ENCODE data around the gene MRNIP.

MRNIP gene

GRCh38 chr5:179802950-179803562, 55.6 kb downstream of the MRNIP start:
- no peak overlapping the region for H3K4me3 ChIP-seq (ENCODE audit: low read length)
- TF ChIP-seq EZH2phosphoT487 (IDR thresholded peaks at IDR 0.05; ENCODE audit: borderline replicate concordance, low read length) (no peak), CTCF (IDR thresholded peaks at IDR 0.05; ENCODE audit: low read depth, low read length, poor library complexity, severe bottlenecking) (no peak)
- H3K27ac ChIP-seq (ENCODE audit: low read depth, low read length) = no peak overlapping the region
- peaks cover 35% of the 10 kb centered on the region for H3K79me2 ChIP-seq (ENCODE audit: control insufficient read depth, low read length)
- no peaks in the 10 kb centered on the region for H4K20me1 ChIP-seq (ENCODE audit: control insufficient read depth, insufficient read depth, low read depth, low read length)
- H3K9me2 ChIP-seq (replicated peaks; ENCODE audit: control insufficient read depth, low read length) = no peaks in the 10 kb centered on the region
- H3K36me3 ChIP-seq (ENCODE audit: control insufficient read depth, low read length) = peaks cover 27% of the 10 kb centered on the region; the same call in 1 of the 2 replicates
- H3K4me1 ChIP-seq (ENCODE audit: control insufficient read depth, low read length) = peaks cover 25% of the 10 kb centered on the region
- H3F3A ChIP-seq (ENCODE audit: control insufficient read depth, insufficient read depth) = peaks cover 2% of the 10 kb centered on the region; the same call in 1 of the 2 replicates
- no peak overlapping the region for H3K4me2 ChIP-seq (ENCODE audit: low read length)
- no peaks in the 10 kb centered on the region for H3K27me3 ChIP-seq (ENCODE audit: control insufficient read depth, low read length)
- H3K9me3 ChIP-seq (ENCODE audit: control insufficient read depth, insufficient read depth, low read length) = no peaks in the 10 kb centered on the region

DNA sequence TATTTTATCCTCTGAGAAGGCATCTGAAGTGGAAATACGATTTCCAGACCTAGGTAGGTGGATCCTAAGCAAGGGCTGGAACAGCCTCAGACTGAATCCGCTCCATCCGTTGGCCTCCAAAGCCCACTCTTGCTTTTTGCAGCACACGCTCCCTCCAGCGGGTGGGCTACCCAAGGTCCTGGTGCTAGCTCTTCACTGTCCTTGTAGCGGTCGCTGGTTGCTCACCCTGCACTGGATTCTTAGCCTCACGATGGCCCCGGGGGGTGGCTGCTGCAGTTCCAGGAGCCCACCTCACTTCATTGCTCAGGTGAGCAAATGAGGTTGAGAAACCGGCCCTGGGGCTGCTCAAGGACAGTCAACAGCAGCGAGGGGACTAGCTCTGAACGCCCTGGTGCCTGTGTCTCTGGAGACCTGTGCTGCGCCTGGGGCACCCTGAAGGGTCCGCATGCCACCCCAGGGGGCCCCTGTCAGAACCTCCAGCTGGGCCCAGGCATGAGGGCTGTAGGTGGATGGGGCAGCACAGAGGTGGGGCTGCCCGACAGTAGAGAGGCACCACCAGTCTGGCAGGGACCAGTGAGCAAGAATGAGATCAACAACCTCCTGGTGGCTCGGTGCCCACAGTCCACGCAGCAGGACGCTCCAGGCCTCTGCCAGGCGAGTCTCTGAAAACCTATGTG, 56.3 kb downstream of the MRNIP start:
- peaks cover 34% of the 10 kb centered on the region; the same call in 1 of the 2 replicates for H3K36me3 ChIP-seq (ENCODE audit: control insufficient read depth, low read length)
- H3K4me2 ChIP-seq (ENCODE audit: low read length) = no peak overlapping the region

DNA sequence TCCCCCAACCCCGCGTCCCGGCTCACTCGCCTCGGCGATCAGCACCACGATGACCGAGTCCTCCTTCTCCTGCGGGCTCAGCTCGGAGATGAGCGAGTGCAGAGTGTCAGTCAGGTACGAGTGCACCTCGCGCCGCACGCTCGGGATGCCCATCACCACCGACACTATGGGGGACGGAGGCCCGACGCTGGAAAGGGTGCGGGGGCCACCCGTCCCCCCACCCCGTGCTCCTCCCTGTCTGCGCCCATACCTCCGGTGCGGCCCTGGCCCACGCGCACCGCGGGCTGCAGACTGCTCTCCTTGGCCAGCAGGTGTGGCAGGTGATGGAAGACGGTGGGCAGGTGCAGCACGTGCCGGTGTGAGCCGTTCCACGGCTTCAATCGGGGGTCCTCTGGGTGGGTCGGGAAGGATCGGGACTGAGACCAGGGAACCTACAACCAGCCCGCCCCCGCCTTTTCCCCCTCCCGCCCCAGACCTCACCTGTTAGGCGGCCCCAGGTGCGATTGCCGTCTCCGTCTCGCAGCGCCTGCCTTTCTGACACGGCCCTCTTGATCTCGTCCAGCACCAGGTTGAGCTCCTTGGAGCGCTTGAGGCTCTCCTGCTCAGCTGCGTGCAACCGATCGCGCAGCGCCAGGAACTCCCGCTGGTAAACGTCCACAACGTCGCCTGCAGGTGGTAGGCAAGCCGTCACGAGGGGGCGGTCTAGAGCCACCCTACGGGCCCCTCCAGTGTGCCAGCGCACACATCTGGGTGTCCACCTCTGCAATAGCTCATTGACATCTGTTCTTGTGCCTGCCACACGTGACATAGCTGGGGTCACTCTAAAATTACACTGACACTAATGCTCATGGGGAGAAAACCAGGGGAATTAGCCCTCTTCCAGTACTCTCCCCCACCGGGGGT, 57.1 kb downstream of the MRNIP start:
- no peaks in the 10 kb centered on the region for H3K9me3 ChIP-seq (ENCODE audit: control insufficient read depth, insufficient read depth, low read length)
- H3K4me3 ChIP-seq (ENCODE audit: low read length) = no peak overlapping the region
- H3K36me3 ChIP-seq (ENCODE audit: control insufficient read depth, low read length) = peaks cover 36% of the 10 kb centered on the region; the same call in 1 of the 2 replicates
- H3K79me2 ChIP-seq (ENCODE audit: control insufficient read depth, low read length) = peaks cover 24% of the 10 kb centered on the region
- no peaks in the 10 kb centered on the region for H3F3A ChIP-seq (ENCODE audit: control insufficient read depth, insufficient read depth)
- no peak overlapping the region for H3K4me2 ChIP-seq (ENCODE audit: low read length)
- no peaks in the 10 kb centered on the region for H4K20me1 ChIP-seq (ENCODE audit: control insufficient read depth, insufficient read depth, low read depth, low read length)
- TF ChIP-seq EZH2phosphoT487 (IDR thresholded peaks at IDR 0.05; ENCODE audit: borderline replicate concordance, low read length) = no peak
- peak; percentile 74 for TF ChIP-seq CTCF (IDR thresholded peaks at IDR 0.05; ENCODE audit: low read depth, low read length, poor library complexity, severe bottlenecking)
- peaks cover 23% of the 10 kb centered on the region for H3K4me1 ChIP-seq (ENCODE audit: control insufficient read depth, low read length)
- H3K9me2 ChIP-seq (replicated peaks; ENCODE audit: control insufficient read depth, low read length) = no peaks in the 10 kb centered on the region
- no peak overlapping the region for H3K27ac ChIP-seq (ENCODE audit: low read depth, low read length)
- no peaks in the 10 kb centered on the region for H3K27me3 ChIP-seq (ENCODE audit: control insufficient read depth, low read length)

More for the DNA sequence above, 56.3 kb downstream of the MRNIP start:
- H3F3A ChIP-seq (ENCODE audit: control insufficient read depth, insufficient read depth) = no peaks in the 10 kb centered on the region
- no peaks in the 10 kb centered on the region for H3K27me3 ChIP-seq (ENCODE audit: control insufficient read depth, low read length)
- no peak overlapping the region for H3K4me3 ChIP-seq (ENCODE audit: low read length)
- H4K20me1 ChIP-seq (ENCODE audit: control insufficient read depth, insufficient read depth, low read depth, low read length) = no peaks in the 10 kb centered on the region
- no peak for TF ChIP-seq CTCF (IDR thresholded peaks at IDR 0.05; ENCODE audit: low read depth, low read length, poor library complexity, severe bottlenecking)
- no peak for TF ChIP-seq EZH2phosphoT487 (IDR thresholded peaks at IDR 0.05; ENCODE audit: borderline replicate concordance, low read length)
- no peak overlapping the region for H3K27ac ChIP-seq (ENCODE audit: low read depth, low read length)
- peaks cover 19% of the 10 kb centered on the region for H3K4me1 ChIP-seq (ENCODE audit: control insufficient read depth, low read length)
- no peaks in the 10 kb centered on the region for H3K9me2 ChIP-seq (replicated peaks; ENCODE audit: control insufficient read depth, low read length)
- peaks cover 29% of the 10 kb centered on the region for H3K79me2 ChIP-seq (ENCODE audit: control insufficient read depth, low read length)
- H3K9me3 ChIP-seq (ENCODE audit: control insufficient read depth, insufficient read depth, low read length) = no peaks in the 10 kb centered on the region
